HepG2 (cell line): Measurements from ENCODE around the gene SPATA12. TPM values are rescaled to one million over a fixed set of nuclear protein-coding genes. Genes with fewer than 3 reads are reported as not detected.

Experiments
- ATAC-seq: fragments of 200-7000 bp; cut with Tn5 transposase; 3 replicates; pipeline ENCODE4 v1.9.1; 2020; ENCODE audit warnings: mild to moderate bottlenecking, moderate library complexity
- BruUV-seq: library from RNA; stranded (reverse); fragments of 400-500 nt; replicated peaks from 2 replicates; lab custom pipeline; 2021; lab: Mats Ljungman, UMichigan
- CTCF ChIA-PET: fragments of 300-600 bp; formaldehyde crosslinking; extraction: SDS; loops from one replicate; lab custom pipeline; 2021; ENCODE audit warnings: low total read pairs, inconsistent platforms, low intra/inter-chr PET ratio; lab: Yijun Ruan, JAX
- POLR2A ChIA-PET: fragments of 350-600 bp; sonication (Branson Sonifier 250); formaldehyde crosslinking; loops from one replicate; lab custom pipeline; 2020; ENCODE audit warnings: antibody characterized with exemption, inconsistent platforms; lab: Yijun Ruan, JAX
- DNase-seq: peaks from one replicate; pipeline ENCODE4 v3.0.0-alpha.2; 2015; ENCODE audit warnings: low spot score
- FAIRE-seq: peaks from 3 replicates; lab custom pipeline; 2011; peaks lifted over from hg19 to GRCh38; lab: Jason Lieb, UNC
- H2AFZ ChIP-seq: one replicate; pipeline ENCODE4 v1.6.1; 2011; ENCODE audit warnings: low read length, inconsistent platforms
- H3K27ac ChIP-seq: fragments of 300-600 bp; 3 replicates; pipeline ENCODE4 v1.8.0; 2011; ENCODE audit warnings: mixed run types, mild to moderate bottlenecking, mixed read lengths, low read length, inconsistent platforms; ENCODE audit not compliant: insufficient read depth; ENCODE audit errors: extremely low read length
- H3K27me3 ChIP-seq, 2 experiments: fragments of 200-600 bp in 1 of 2; 2 replicates in 1 of 2; 3 replicates in 1 of 2; pipeline versions ENCODE4 v1.6.0 to v1.8.0; 2011; ENCODE audit warnings: low read length in 2 of 2, mild to moderate bottlenecking in 2 of 2, moderate library complexity in 2 of 2, inconsistent platforms in 1 of 2; ENCODE audit not compliant: insufficient read depth in 2 of 2, control insufficient read depth in 1 of 2
- H3K36me3 ChIP-seq, 2 experiments: fragments of 200-600 bp in 1 of 2; replicated peaks in 1 of 2; 2 replicates in 1 of 2; 3 replicates in 1 of 2; pipeline versions ENCODE4 v1.5.1 to v1.8.0; 2011; ENCODE audit warnings: low read length in 2 of 2, inconsistent platforms in 1 of 2; ENCODE audit not compliant: insufficient read depth in 2 of 2, control insufficient read depth in 1 of 2
- H3K4me1 ChIP-seq: 2 replicates; pipeline ENCODE4 v1.5.1; 2012; ENCODE audit warnings: low read length, inconsistent platforms; ENCODE audit not compliant: insufficient read depth
- H3K4me2 ChIP-seq: 2 replicates; pipeline ENCODE4 v1.6.0; 2011; ENCODE audit warnings: low read depth, low read length, inconsistent platforms
- H3K4me3 ChIP-seq, 3 experiments: fragments of 200-600 bp in 1 of 3; sonication (generic), shearing (Covaris generic) in 1 of 3; replicated peaks in 1 of 3; 2 replicates each; pipeline ENCODE4 v1.5.1; 2011 to 2016; ENCODE audit warnings: low read length in 3 of 3, inconsistent platforms in 2 of 3, low read depth in 2 of 3, mild to moderate bottlenecking in 2 of 3, control low read depth in 1 of 3, mixed read lengths in 1 of 3; ENCODE audit not compliant: insufficient read depth in 1 of 3
- H3K79me2 ChIP-seq: one replicate; pipeline ENCODE4 v1.6.1; 2011; ENCODE audit warnings: low read length, inconsistent platforms; ENCODE audit not compliant: insufficient read depth
- H3K9ac ChIP-seq: 2 replicates; pipeline ENCODE4 v1.6.0; 2011; ENCODE audit warnings: mild to moderate bottlenecking, low read depth, low read length, inconsistent platforms; ENCODE audit not compliant: insufficient read depth
- H3K9me3 ChIP-seq: 2 replicates; pipeline ENCODE4 v1.5.1; 2012; ENCODE audit warnings: mild to moderate bottlenecking, low read length
- H4K20me1 ChIP-seq: 2 replicates; pipeline ENCODE4 v1.6.0; 2011; ENCODE audit warnings: inconsistent platforms, mild to moderate bottlenecking, low read length, moderate library complexity; ENCODE audit not compliant: insufficient read depth
- CBX2 ChIP-seq, 2 experiments: fragments of 200-600 bp in 1 of 2; sonication (generic); formaldehyde crosslinking in 1 of 2; IDR thresholded peaks; 2 replicates each; pipeline versions ENCODE4 v1.7.0 to v1.8.1; 2018 to 2022; ENCODE audit warnings: low read depth in 2 of 2, low read length in 1 of 2, mild to moderate bottlenecking in 1 of 2, missing genetic modification reagents in 1 of 2
- CCAR2 ChIP-seq: fragments of 200-400 bp; formaldehyde crosslinking; optimal IDR thresholded peaks from 2 replicates; pipeline ENCODE3; 2018; ENCODE audit warnings: low read depth, mild to moderate bottlenecking, low read length, moderate library complexity
- GRHL1 ChIP-seq: sonication (generic); formaldehyde crosslinking; conservative IDR thresholded peaks from 2 replicates; pipeline ENCODE4 v1.8.0; 2022; ENCODE audit warnings: missing genetic modification reagents
- HDAC6 ChIP-seq: fragments of 200-600 bp; sonication (generic); IDR thresholded peaks from 2 replicates; pipeline ENCODE4 v1.7.0; 2017; ENCODE audit warnings: mild to moderate bottlenecking, antibody characterized with exemption, low read length, low read depth
- HIC2 ChIP-seq: sonication (generic); formaldehyde crosslinking; IDR thresholded peaks from 2 replicates; pipeline ENCODE4 v1.9.0; 2022; ENCODE audit warnings: low read depth, missing genetic modification reagents
- NCOA1 ChIP-seq: sonication (generic); formaldehyde crosslinking; IDR thresholded peaks from 2 replicates; pipeline ENCODE4 v1.9.0; 2021; ENCODE audit warnings: missing genetic modification reagents
- SMC3 ChIP-seq: IDR thresholded peaks from 2 replicates; pipeline ENCODE4 v1.6.1; 2011; ENCODE audit warnings: low read length, improper control_type of control experiment
- SP1 ChIP-seq, 2 experiments: fragments of 450-650 bp in 1 of 2; sonication (generic) in 1 of 2; formaldehyde crosslinking in 1 of 2; IDR thresholded peaks; 2 replicates each; pipeline versions ENCODE4 v1.4.0 to v1.6.1; 2016 to 2020; ENCODE audit warnings: missing genetic modification reagents in 1 of 2
- ZBTB26 ChIP-seq: IDR thresholded peaks from 2 replicates; pipeline ENCODE4 v1.6.1; 2016; ENCODE audit warnings: missing compliant biosample characterization, missing genetic modification reagents, borderline replicate concordance
- ZNF121 ChIP-seq: sonication (generic); formaldehyde crosslinking; IDR thresholded peaks from 2 replicates; pipeline ENCODE4 v1.5.0; 2020; ENCODE audit warnings: mild to moderate bottlenecking, missing genetic modification reagents
- ZNF138 ChIP-seq: sonication (generic); formaldehyde crosslinking; IDR thresholded peaks from 2 replicates; pipeline ENCODE4 v1.5.0; 2020; ENCODE audit warnings: mild to moderate bottlenecking, low read depth, missing genetic modification reagents
- ZNF646 ChIP-seq: sonication (generic); formaldehyde crosslinking; IDR thresholded peaks from 2 replicates; pipeline ENCODE4 v1.9.0; 2021; ENCODE audit warnings: mild to moderate bottlenecking, missing genetic modification reagents
- ZNF772 ChIP-seq: sonication (generic); formaldehyde crosslinking; IDR thresholded peaks from 2 replicates; pipeline ENCODE4 v1.5.0; 2020; ENCODE audit warnings: mild to moderate bottlenecking, missing genetic modification reagents
- WGBS: methylation state at CpG from one replicate; pipeline ENCODE4 v1.1.6; 2017; ENCODE audit warnings: low lambda C conversion rate; 5-methylcytosine and 5-hydroxymethylcytosine counted together
- in situ Hi-C: cut with HindIII; loops from 2 replicates; pipeline ENCODE4 v1.10.0; 2017; ENCODE audit warnings: low pct_unique_long_range_greater_than_20kb; ENCODE audit not compliant: extremely low pct_ligation_motif_present
- intact Hi-C: fragments of 100-400 bp; cut with micrococcal nuclease; formaldehyde crosslinking; loops from one replicate; pipeline ENCODE4 v1.10.0; 2022; ENCODE audit not compliant: unreplicated experiment
- polyA plus RNA-seq, 8 experiments: library from polyadenylated mRNA; depleted of rRNA in 3 of 8; stranded (reverse) in 7 of 8; unstranded in 1 of 8; fragments of >200 nt; fragmentation: Illumina TruSeq in 4 of 8; extraction: Trizol in 4 of 8; gene quantifications; 2 replicates each; pipeline versions ENCODE4 v1.2.1 to v1.2.3, GENCODE V29; 2011 to 2016; ENCODE audit warnings: low read depth in 4 of 8, missing spikeins in 1 of 8, mixed read lengths in 1 of 8; ENCODE audit not compliant: insufficient read depth in 1 of 8
- total RNA-seq, 5 experiments: library from RNA; depleted of rRNA; stranded (reverse); fragments of >200 nt; fragmentation: Illumina TruSeq; extraction: Trizol; gene quantifications; 2 replicates each; pipeline ENCODE4 v1.2.3, GENCODE V29; 2016; ENCODE audit warnings: low read depth in 1 of 5

SPATA12 gene
- total and polyA plus RNA-seq, 2 of the 13 experiments (the other 11 are each of a cell fraction or from before 2014, with no cell fraction given) = 0.09 to 0.25 TPM

- no peak overlapping the region for H3K4me3 ChIP-seq
- 92% methylated on average over 2 of the region's 3 CpGs for WGBS
- H3K27ac ChIP-seq = no peak overlapping the region
- ATAC-seq (no peak), DNase-seq (no peak), FAIRE-seq (no peak)
- CTCF ChIA-PET = no interaction called here
- H3K36me3 ChIP-seq = no peaks in the 10 kb centered on the region; a peak in 2 of 5 replicates
- peaks cover 27% of the 10 kb centered on the region for H3K4me1 ChIP-seq
- H3K27me3 ChIP-seq = no peaks in the 10 kb centered on the region; a peak in 1 of 5 replicates
- intact Hi-C loops = no loop called here
- no peak overlapping the region for H3K9ac ChIP-seq
- POLR2A ChIA-PET = no interaction called here
- H3K4me2 ChIP-seq = no peak overlapping the region
- no peaks in the 10 kb centered on the region for H3K9me3 ChIP-seq
- peaks cover 10% of the 10 kb centered on the region for H3K79me2 ChIP-seq
- H4K20me1 ChIP-seq = no peaks in the 10 kb centered on the region
- no TSS peak for BruUV-seq
- in situ Hi-C loops = no loop called here
- no peak overlapping the region for H2AFZ ChIP-seq
- TF ChIP-seq CBX2 (IDR thresholded peaks at IDR 0.05; ENCODE audit: low read depth, low read length) (no peak), CBX2 (CRISPR knock-in tag; IDR thresholded peaks at IDR 0.05; ENCODE audit: low read depth) (no peak), SP1 (IDR thresholded peaks at IDR 0.05) (no peak), SP1 (CRISPR knock-in tag; IDR thresholded peaks at IDR 0.05) (no peak), HIC2 (CRISPR knock-in tag) (no peak), NCOA1 (no peak), ZNF121 (CRISPR knock-in tag) (no peak), SMC3 (no peak), ZNF138 (no peak), GRHL1 (no peak), ZNF772 (CRISPR knock-in tag) (no peak), CCAR2 (no peak), ZBTB26 (CRISPR knock-in tag) (no peak), HDAC6 (no peak), ZNF646 (CRISPR knock-in tag) (no peak)
These were observed 13.2 kb downstream of the SPATA12 start for GRCh38 chr3:57073628-57074027.
